RPMI8226 (cell line): ENCODE data around the gene MLC1.

Experiments
- DNase-seq: peaks from one replicate; pipeline ENCODE4 v3.0.0-alpha.2; 2015

MLC1 gene

GRCh38 chr22:50074551-50075530 is 10.4 kb downstream of the MLC1 start:
- DNase-seq: peak; percentile 57

GRCh38 chr22:50074056-50074455 is 11.2 kb downstream of the MLC1 start:
- no peak for DNase-seq

- DNase-seq: no peak
Measured at GRCh38 chr22:50072714-50073538, 12.3 kb downstream of the MLC1 start.

- DNase-seq: no peak
Measured at GRCh38 chr22:50072167-50072555, 13.1 kb downstream of the MLC1 start.

- DNase-seq: no peak
Measured at GRCh38 chr22:50071432-50072166, 13.6 kb downstream of the MLC1 start.

GRCh38 chr22:50070366-50070765 is 14.9 kb downstream of the MLC1 start:
- DNase-seq: no peak

- DNase-seq: no peak
Measured at GRCh38 chr22:50068096-50068495, 17.1 kb downstream of the MLC1 start.

- DNase-seq: no peak
Measured at GRCh38 chr22:50067244-50067643, 18.0 kb downstream of the MLC1 start.

GRCh38 chr22:50064453-50064852 is 20.8 kb downstream of the MLC1 start:
- no peak for DNase-seq

- no peak for DNase-seq
Measured at GRCh38 chr22:50063589-50064393, 21.4 kb downstream of the MLC1 start.

GRCh38 chr22:50062509-50063135 is 22.6 kb downstream of the MLC1 start:
- DNase-seq: no peak

GRCh38 chr22:50061824-50062355 is 23.3 kb downstream of the MLC1 start:
- DNase-seq: no peak

GRCh38 chr22:50061141-50061823 is 23.9 kb downstream of the MLC1 start:
- no peak for DNase-seq

- no peak for DNase-seq
Measured at GRCh38 chr22:50060441-50061140, 24.6 kb downstream of the MLC1 start.

GRCh38 chr22:50059881-50060262 is 25.4 kb downstream of the MLC1 start:
- DNase-seq: no peak

GRCh38 chr22:50058906-50059880 is 26.0 kb downstream of the MLC1 start:
- peak; percentile 89 for DNase-seq

GRCh38 chr22:50058061-50058905 is 26.9 kb downstream of the MLC1 start, which contains the start of gene TTLL8:
TTLL8 (minus strand) TSS chr22:50058298.
- DNase-seq: no peak
